ENCODE data around the gene PLCB1.

Gene PLCB1

DNA sequence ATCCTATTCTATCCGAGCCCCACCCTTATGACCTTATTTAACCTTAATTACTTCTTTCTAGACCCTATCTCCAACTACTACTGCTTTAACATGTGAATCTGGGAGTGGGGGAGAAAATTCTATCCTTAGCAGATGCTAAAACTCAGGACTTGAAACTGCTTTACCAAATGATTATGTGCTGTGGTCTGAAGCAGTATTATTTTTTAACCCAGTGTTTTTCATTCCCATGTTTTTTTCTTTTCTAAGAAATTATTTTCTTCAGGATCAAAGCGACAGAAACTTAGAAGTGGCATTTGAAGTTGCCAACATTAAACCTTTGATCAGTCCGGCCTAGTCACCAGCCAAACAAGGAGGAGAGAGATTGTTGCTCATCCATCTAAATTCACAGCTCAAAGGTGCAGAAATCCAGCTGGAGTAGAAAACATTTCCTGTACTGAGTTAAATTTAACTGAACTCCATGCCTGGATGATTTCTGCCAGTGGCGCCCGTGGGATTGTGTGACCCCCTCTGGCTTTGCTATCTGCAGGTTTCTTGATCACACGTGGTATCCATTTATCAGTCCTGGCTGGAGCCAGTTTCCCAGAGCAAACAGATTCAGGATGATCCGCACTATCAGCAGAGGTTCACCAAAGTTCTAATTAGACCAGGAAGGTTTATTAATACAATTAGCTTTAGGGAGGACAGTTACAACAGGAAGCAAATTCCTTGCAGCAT, 300.5 kb downstream of the PLCB1 start:
- Histone ChIP-seq H3K27me3 (ENCODE audit: insufficient read depth, low read length, poor library complexity, severe bottlenecking) (no peaks in the 10 kb centered on the region), H2AFZ (ENCODE audit: low read length) (no peak overlapping the region), H3K9me3 (ENCODE audit: insufficient read depth, low read depth, low read length) (no peaks in the 10 kb centered on the region), H3K9me2 (replicated peaks; ENCODE audit: low read depth, low read length) (no peaks in the 10 kb centered on the region), H3K9ac (ENCODE audit: low read depth, low read length, poor library complexity, severe bottlenecking) (no peak overlapping the region), H3K36me3 (ENCODE audit: insufficient read depth, low read length) (no peaks in the 10 kb centered on the region), H4K20me1 (ENCODE audit: insufficient read depth, low read length, poor library complexity, severe bottlenecking) (no peaks in the 10 kb centered on the region), H3F3A (ENCODE audit: low read depth) (no peaks in the 10 kb centered on the region), H3K4me1 (ENCODE audit: insufficient read depth, low read length, poor library complexity, severe bottlenecking) (peaks cover 3% of the 10 kb centered on the region), H3K4me2 (ENCODE audit: low read depth, low read length, poor library complexity, severe bottlenecking) (no peak overlapping the region), H3K4me3 (ENCODE audit: low read length, poor library complexity, severe bottlenecking) (no peak overlapping the region), H3K79me2 (ENCODE audit: insufficient read depth, low read length) (no peaks in the 10 kb centered on the region)
- TF ChIP-seq EZH2phosphoT487 (IDR thresholded peaks at IDR 0.05; ENCODE audit: borderline replicate concordance), result no peak
- no peak for TF ChIP-seq CTCF (conservative IDR thresholded peaks at IDR 0.05; ENCODE audit: low read length)

GRCh38 chr20:8433291-8433690, 301.2 kb downstream of the PLCB1 start:
- Histone ChIP-seq H4K20me1 (ENCODE audit: insufficient read depth, low read length, poor library complexity, severe bottlenecking) (no peaks in the 10 kb centered on the region), H3K9me3 (ENCODE audit: insufficient read depth, low read depth, low read length) (no peaks in the 10 kb centered on the region), H3K9ac (ENCODE audit: low read depth, low read length, poor library complexity, severe bottlenecking) (no peak overlapping the region), H3K4me1 (ENCODE audit: insufficient read depth, low read length, poor library complexity, severe bottlenecking) (peaks cover 3% of the 10 kb centered on the region), H3K9me2 (replicated peaks; ENCODE audit: low read depth, low read length) (no peaks in the 10 kb centered on the region), H3K4me3 (ENCODE audit: low read length, poor library complexity, severe bottlenecking) (no peak overlapping the region), H3K4me2 (ENCODE audit: low read depth, low read length, poor library complexity, severe bottlenecking) (no peak overlapping the region), H3K79me2 (ENCODE audit: insufficient read depth, low read length) (no peaks in the 10 kb centered on the region), H2AFZ (ENCODE audit: low read length) (no peak overlapping the region), H3K27me3 (ENCODE audit: insufficient read depth, low read length, poor library complexity, severe bottlenecking) (no peaks in the 10 kb centered on the region), H3F3A (ENCODE audit: low read depth) (no peaks in the 10 kb centered on the region), H3K36me3 (ENCODE audit: insufficient read depth, low read length) (no peaks in the 10 kb centered on the region)
- TF ChIP-seq EZH2phosphoT487 (IDR thresholded peaks at IDR 0.05; ENCODE audit: borderline replicate concordance) (no peak), CTCF (conservative IDR thresholded peaks at IDR 0.05; ENCODE audit: low read length) (no peak)

DNA sequence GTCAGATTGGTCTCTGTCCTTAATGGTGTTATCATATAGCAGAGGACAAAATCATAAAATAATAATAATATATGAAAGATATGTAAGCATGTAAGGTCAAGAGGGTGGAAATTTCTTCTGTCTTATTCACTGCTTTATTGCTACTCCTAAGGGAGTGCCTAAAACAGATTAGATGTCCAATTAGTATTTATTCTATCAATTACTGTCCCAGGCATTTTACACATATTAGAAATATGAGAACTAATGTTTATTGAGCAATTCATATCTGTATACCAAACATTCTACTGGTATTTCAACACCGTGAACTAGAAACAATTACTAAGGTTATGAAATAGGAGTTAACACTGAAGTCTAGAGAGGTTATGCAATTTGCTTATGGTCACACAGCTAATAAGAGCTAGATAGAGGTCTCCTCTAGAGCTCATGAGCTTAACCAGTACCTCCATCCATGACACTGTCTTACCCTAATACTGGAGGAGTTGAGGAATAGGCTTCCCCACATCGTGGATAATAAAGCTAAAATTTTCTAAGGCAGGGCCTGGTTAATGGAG, 302.3 kb downstream of the PLCB1 start:
- Histone ChIP-seq H3K9me2 (replicated peaks; ENCODE audit: low read depth, low read length) (no peaks in the 10 kb centered on the region), H3K9ac (ENCODE audit: low read depth, low read length, poor library complexity, severe bottlenecking) (no peak overlapping the region), H3K4me3 (ENCODE audit: low read length, poor library complexity, severe bottlenecking) (no peak overlapping the region), H3K79me2 (ENCODE audit: insufficient read depth, low read length) (no peaks in the 10 kb centered on the region), H3K36me3 (ENCODE audit: insufficient read depth, low read length) (no peaks in the 10 kb centered on the region), H3K4me1 (ENCODE audit: insufficient read depth, low read length, poor library complexity, severe bottlenecking) (peaks cover 3% of the 10 kb centered on the region), H3K4me2 (ENCODE audit: low read depth, low read length, poor library complexity, severe bottlenecking) (no peak overlapping the region), H4K20me1 (ENCODE audit: insufficient read depth, low read length, poor library complexity, severe bottlenecking) (no peaks in the 10 kb centered on the region), H3K27me3 (ENCODE audit: insufficient read depth, low read length, poor library complexity, severe bottlenecking) (no peaks in the 10 kb centered on the region), H3F3A (ENCODE audit: low read depth) (no peaks in the 10 kb centered on the region), H3K9me3 (ENCODE audit: insufficient read depth, low read depth, low read length) (no peaks in the 10 kb centered on the region), H2AFZ (ENCODE audit: low read length) (no peak overlapping the region)
- no peak for TF ChIP-seq EZH2phosphoT487 (IDR thresholded peaks at IDR 0.05; ENCODE audit: borderline replicate concordance)
- TF ChIP-seq CTCF (conservative IDR thresholded peaks at IDR 0.05; ENCODE audit: low read length), result no peak
